ENCODE measurements around the gene SLC22A23.

The SLC22A23 gene

DNA sequence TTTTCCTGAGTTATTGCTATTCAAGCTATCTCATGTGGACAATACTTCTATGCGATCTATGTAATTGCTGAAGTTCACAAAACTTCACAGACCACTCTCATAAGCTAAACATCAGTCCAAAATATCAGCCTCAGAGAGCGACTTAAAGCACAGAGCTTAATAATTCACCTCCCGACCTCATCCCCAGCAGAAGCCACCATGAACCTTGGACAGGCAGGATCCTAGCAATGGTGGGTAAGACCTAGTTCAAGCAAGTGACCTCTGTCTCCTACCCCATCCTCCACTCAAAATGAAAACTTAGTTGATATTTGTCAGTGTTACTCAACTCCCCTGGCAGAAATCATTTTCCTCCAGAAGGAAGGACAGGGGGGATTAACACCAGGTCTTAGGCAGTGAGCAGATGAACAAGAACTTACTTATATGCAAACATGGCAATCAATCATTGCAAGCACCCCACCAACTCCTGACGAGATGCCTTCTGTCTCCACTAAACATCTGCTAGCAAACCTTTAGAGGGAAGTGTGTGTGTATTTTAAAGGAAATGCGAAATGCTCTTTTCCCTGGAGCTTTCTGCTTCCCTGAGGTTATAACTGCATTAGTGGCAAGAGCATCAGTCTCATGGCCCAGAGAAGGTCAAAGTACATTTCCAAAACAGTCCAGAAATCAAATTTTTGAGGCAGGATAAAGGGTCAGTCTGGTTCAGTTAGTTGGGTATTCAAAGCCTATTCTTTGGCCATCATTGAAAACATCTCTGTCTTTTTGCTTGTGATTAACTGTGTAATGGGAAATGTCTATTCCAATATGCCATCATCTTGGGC, 90.0 kb downstream of the SLC22A23 start:
- peak; percentile 83 for DNase-seq

DNA sequence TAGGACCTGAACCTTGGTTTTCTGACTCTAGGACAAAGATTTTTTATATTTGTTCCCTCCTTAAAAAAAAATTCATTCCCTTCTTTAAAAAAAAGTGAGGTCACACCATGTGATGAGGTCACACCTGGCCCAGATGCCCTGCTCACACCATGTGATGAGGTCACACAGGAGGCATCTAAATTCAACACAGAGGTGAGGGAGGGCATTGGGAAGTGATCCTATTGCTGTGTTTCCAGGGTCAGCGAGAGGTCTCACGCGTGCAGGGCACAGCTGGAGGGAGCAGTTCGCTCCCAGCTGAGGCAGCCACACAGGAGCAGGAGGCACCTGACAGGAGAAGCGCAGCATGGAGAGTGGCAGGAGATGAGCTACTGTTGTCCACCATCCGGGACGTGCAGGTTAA, 92.5 kb downstream of the SLC22A23 start:
- DNase-seq, result no peak

DNA sequence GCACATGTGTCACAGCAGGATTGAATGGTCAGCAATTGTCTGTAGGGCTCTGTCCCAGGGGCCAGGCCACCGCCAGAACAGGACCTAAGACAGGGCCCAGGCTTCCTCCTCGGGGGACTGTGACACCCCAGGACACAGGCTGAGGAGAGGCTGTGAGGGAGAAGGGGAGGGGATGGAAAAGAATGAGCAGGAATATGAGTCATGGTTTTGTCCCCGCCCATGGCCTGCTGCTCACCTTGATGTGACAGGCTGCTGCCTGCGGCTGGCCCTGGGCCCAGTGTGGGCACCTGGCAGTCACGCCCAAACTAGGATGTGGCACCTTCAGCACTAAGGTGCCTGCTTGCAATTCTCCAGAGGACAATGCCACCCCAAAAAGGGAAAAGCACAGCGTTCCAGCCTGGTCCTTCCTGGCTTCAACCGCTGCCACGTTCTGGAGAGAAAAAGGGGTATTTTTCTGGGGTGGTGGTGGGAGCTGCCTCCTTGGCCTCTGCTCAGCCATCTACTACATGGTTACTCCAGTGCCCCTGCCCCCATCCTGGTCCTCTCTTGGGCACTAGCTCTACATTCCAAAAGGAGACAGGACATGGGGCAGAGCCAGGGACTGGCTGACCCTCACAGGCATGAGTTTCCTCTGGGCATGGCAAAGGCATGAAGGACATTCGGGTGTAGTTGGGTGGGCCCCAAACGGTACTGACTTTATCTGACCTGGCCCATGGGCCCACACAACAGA, 93.4 kb downstream of the SLC22A23 start:
- peak; percentile 82 for DNase-seq

DNA sequence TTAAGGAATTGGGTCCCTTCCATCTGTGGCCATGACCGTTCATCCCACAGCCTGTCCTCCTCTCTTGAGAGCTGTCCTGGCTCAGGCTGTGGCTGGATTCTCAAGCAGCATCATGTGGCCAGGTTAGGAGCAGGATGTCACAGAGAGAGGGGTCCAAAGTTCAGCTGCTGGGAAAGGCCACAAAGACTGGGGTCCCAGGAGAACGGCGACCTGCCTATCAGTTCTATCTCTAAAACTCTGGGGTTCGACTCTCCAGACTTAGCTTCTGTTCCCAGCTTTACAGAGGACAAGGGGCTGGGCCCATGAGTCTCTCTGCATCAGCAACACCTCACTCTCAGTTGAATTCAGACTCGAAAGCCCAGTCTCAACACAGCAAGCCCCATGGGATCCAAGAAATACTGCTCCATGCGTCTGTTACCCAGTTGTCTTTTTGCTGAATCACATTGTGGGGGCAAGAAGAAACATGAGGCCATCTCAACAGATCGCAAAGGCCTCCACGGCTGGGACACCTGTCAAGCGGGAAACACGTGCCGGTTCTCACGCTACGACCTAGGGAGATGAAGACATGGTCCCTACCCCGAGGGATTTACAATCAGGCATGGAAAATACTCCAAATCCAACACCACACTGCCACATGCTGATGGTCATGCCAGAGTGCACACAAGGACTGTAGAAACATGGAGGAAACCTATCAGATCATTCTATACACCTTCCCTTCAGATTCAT, 95.4 kb downstream of the SLC22A23 start:
- peak; percentile 98 for DNase-seq

DNA sequence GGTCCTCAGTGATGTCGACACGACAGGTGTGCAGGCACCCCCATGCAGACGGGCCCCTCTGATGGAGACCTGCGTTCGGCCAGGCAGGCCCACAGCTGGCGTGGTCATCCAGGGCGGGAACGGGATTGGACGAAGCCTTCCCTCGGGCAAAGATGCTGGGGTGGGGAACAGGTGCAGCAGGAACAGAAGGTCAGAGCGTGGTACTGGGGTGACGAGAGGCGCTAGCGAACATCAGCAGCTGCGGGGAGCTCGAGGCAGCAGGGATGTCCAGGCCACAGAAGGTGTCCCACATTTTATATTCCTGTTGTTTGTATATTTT, 96.2 kb downstream of the SLC22A23 start:
- DNase-seq, result no peak

DNA sequence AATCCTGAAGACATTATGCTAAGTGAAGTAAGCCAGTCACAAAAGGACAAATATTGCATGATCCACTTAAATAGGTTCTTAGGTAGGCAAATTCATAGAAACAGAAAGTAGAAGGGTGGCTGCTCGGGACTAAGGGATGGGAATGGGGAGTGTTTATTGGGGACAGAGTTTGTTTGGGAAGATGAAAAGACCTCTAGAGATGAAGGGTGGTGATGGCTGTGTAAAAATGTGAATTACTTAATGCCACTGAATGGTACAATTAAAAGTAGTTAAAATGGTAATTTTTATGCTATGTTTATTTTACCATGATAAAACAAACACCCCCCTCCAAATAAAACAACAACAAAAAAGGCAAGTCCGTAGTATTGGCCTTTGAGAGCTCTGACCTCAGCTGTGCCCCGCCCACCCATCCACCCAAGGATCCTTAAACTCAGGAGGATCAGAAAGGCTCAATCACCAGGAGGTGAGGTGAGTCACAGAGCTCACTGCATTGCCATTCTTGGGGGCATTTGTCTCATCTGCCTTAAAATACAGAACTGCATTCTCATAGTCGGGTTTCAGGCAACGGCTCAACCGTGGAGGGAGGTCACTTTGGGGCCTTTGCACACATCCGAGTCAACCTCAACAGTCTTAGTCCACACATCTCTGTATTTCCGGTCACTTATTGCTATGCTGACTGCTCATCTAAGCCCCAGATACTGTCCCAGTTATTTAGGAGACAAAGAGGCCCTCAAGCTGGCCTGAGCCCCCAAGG, 96.7 kb downstream of the SLC22A23 start:
- no peak for DNase-seq

DNA sequence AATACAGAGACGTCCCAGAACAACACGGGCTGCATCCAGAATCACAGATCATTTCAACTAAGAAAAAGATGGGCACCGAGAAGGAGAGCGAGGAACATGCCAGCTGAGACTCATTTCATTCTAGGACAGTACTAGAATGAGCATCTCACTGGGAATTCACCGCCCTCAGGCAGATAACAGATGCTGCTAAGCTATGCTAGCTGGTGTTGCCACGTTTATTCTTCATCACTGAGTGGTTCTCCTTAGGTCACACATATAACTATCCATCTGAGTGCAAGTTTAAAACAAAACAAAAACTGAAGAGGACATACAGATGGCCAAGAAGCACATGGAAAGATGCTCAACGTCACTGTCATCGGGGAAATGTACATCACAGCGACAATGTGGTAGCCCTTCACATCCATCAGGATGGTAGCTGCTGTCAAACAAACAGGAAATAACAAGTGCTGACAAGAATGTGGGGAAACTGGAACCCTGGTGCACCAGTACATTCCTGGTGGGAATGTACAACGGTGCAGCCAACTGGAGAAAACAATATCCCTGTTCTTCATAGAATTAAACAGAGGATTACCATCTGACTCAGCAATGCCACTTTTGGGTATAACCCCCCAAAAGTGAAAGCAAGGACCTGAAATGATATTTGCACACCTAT, 97.6 kb downstream of the SLC22A23 start:
- DNase-seq, result no peak

DNA sequence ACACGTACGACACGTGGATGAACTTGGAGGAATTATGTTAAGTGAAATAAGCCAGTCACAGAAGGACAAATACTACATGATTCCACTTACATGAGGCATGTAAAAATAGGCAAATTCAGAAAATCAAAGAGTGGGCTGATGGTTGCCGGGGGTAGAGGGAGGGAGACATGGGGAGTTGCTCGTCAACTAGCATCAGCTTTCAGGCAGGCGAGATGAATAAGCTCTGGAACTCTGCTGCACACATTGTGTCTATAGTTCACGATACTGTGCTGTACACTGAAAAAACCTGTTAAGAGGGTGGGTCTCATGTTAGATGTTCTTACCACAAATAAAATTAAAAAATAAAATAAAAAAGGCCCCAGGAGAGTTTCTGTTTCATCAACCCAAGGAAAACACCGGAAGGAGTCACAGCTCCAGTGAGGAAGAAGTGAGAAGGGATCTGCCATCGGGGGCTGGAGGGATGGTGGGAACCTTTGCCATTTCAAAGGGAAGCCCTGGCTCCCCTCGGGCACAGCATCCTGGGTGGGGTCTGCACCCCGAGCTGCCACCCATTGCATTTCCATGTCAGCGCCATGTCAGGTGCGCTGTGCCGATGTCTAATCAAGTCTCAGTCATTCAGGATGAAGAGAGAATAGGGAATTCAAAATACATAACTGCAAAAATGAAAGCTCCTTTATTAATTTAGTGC, 98.3 kb downstream of the SLC22A23 start:
- DNase-seq, result no peak

DNA sequence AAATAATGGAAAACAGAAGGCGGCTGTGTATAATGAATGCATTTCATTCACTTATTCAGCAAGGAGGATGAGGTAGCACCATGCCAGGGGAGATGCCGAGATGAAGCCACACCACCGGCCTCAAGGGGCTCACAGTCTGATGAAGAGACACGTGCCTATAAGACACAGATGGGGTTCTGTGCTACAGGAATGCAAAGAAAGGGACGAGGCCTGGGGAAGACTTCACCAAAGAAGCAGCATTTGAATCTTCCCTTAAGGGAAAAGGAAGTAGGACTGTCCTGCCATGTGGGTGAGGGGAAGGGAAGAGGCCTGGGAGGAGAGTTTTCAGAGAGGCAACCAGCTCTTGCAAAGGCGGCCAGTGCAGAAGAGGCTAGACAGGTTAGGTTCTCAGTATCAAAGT, 99.2 kb downstream of the SLC22A23 start:
- no peak for DNase-seq

DNA sequence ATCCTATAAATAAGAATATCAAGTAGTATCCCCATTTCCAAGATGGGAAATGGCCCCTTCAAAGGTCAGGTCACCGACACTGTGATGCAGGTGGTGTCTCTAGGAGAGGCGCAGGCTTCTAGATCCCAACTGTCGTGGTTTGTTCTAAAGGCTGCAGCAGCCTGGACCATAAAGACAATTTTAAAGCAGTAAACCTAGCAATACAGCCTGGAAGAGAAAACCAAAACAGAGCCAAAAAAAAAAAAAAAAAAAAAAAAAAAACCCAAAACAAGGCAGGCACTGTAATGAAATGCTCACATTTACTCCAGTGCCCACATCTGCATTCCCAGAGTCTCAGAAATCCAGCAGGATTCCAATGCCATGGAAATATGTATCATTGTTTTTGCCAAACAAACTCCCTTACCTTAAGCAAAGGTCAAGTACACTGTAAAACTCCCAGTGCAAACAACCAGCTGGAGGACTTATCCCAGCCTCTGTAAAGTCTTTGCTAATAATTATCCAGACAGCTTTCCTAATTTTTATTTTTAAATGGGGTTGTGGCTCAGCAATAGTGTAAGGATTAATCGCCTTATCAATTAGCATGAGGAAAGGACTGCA, 99.9 kb downstream of the SLC22A23 start:
- peak; percentile 20 for DNase-seq

DNA sequence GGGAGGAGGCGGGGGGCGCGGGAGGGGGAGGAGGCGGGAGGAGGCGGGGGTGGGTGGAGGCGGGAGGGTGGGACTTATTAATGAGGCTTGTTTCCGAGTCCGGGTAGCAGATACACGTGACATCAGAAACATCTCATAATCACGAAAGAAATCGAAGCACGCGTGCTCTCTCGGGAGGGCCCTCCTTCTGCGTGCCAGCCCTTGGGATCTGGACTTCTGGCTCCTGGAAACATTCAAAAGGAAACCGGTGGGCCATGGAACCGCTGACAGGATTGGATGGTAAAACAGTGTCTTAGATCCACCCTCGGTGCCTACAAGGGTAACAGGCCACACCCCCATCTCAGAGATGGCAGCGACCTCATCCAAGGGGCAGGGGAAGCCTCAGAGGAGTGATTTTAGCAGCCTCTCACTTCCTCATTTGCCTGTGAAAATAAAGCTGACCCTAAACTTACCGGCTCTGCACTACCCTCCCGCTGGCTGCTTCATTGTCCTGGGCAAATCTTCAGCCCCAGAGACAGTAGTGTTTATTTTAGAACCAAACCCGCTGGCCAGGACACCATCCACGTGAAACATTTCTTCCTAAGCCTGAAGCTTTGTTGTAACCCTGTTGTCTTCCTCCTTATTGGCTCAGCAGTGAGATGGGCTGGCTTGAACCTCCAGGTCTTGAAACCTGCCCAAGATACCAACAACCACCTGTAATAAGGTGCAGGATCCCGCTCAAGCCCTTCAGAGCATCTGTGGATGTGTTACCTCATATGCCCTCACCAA, 100.6 kb downstream of the SLC22A23 start:
- peak; percentile 74 for DNase-seq

DNA sequence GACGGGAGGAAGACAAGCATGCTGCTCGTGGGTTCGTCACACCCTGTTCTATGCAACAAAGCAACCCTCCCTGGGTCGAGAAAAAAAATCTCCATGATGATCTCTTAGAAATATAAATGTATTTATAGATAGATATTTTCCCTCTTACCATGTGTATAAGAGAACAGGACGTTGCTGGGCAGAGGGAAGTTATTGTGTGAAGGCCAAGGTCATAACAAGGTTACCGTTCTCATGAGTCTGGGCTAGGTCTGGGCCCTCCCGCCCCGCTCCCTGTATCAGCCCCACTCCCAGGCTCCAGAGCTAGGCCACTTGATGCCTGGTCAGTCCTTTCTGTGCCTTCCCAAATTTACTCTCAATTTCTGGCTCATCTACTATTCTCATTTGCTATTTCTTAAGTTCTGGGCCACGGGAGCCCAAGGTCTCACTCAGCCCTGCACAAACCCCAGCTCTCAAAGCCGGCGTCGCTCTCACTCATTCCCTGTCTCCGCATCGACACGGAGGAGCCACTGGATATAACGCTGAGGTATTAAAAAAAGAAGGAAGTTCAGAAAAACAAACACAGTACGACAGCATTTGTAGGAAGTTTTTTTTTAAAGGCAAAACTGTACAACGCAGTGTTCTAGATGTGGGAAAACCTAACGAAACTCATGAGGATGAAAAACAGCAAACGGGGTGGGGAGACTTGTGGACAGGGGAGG, 101.3 kb downstream of the SLC22A23 start:
- peak; percentile 61 for DNase-seq

DNA sequence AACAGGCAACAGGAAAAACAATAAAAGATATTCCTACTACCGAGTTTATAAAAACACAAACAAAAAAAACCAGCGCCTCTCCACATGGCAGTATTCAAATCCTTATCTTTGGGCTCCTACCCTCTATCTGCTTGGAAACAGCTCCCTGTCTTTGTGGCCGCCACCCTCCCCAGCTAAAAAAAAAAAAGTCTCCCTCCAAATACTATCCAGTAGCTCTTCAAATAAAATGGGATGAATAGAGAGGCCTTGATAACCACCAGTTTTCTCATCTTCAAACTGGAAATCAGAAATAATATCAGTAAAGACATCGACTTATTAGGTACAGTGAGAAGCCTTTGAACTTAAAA, 101.9 kb downstream of the SLC22A23 start:
- DNase-seq, result no peak

DNA sequence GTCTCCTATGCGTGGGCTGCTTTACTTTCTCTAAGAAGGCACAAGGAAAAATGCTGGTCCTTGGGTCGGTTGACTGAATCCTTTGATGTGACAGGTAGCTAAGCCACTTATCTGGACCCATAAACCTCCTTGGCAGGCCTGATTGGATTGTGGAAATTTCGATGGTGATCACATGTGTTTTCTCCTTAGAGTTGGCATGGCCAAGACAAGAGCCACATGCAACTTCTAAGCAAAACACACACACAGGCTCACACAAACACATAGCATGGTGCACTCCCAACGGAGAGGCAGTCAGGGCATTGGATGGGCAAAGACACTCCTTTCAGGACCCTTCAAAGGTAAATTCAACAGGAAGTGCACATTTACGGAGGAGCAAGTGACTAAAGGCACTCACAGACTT, 102.9 kb downstream of the SLC22A23 start:
- DNase-seq, result no peak

DNA sequence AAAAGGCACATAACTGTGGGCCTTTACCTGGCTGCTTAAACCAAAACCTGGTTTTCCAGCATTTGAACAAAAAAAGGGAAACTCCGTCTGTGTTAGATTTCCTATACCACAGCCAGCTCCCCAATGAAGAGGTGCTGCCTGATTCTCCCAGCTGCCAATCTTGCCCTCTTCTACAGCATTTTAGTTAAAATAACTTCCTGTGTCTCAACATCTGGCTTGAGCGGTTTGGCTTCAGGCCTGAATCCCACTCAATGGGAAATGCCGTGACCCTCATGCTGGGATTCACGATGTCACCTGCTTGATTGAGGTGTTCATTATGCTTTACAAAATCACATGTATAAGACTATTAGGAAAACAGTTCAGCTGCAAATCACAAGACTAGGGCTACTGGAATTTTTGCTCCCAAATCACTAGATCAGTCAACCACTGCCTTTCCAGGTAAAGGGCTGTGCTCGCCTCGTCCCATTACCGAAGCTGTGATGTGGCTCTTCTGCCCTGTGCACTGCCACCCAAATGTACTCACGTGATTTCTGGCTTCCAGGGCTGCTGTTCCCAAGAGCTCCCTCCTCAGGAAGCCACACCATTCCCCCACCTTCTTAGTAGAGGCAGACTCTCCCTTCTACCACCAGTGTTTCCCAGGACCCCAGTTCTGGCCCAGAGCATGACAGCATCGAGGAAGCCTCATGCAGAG, 103.5 kb downstream of the SLC22A23 start:
- DNase-seq, result no peak

DNA sequence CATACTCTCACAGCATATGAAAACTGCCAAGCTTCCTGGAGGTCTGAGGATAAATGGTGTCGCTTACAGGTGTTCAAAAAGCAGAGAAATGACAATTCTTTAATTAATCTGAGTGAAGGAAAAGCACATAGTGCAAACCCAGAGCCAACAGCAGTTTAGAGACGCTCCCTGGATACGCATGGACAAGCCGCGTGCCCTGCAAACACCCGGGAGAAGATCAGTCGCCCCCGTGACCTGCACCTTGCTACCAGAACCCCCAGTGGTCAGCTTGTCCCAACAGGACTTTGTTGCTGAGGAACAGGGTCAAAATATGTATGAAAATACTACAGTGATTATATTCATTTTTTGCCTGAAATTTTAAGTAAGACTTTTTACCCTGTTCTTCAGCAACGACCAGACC, 104.2 kb downstream of the SLC22A23 start:
- no peak for DNase-seq

DNA sequence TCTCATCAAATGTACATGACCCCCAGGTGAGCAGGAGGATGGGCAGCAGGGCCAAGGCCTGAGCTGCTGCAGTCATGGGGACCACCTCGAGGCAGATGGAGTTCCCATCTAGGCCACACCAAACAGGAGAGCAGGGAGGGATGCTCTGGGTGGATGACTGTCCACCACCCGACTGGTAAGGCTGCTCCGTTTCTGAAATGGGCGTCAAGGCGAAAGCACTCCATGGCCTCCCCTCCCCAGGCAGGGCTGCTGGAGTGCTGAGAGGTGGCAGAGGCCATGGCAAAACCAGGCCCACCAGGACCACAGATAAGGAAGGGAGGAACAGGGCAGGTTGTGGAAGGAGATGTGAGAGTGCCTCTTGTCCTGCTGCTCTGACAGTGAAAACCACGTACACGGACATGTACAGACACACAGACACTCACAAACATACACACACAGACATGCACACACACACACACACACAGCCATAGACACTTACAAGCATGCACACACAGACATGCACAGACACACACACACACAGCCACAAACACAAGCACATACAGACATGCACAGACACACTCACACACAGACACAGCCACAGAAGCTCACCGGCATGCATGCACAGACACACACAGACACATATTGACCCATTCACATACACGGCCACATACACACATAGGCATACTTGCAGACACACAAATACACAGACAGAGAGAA, 104.9 kb downstream of the SLC22A23 start:
- DNase-seq, result no peak

DNA sequence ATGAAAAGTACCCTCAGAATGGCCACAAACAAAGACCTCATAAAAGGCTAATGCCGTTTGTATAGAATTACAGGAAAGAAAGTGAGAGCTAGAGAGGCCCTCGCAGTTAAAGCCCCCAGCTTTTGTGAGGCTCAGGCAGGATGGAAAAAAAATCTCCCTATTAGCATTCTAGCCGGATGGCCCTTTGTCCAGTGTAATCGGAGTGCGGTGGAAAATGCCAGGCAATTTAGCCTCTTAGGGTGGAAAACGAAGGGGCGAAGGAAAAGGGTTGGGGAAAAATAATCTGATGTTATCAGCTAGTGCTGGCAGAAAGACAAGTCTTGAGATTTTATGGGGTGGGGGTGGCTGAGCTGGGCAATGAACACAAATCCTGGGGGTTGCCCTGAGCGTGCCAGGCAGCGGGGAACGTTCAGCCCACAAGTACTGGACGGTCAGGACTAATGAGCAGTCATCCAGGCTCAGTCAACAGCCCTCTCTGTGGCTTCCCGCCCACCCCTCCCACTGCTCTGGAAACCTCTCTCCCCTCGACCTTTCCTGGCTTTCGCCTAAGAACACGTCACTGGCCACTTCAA, 105.7 kb downstream of the SLC22A23 start:
- DNase-seq, result no peak

All from NCI-H2171 treated with DMSO at 0.1 percent for 48 hours (cell line).